HG02623 (cell line): ENCODE results near the gene PCNA.

Experiments used
- ATAC-seq: cut with Tn5 transposase; IDR thresholded peaks from one replicate; pipeline ENCODE4 v1.9.1; 2021; ENCODE audit warnings: moderate library complexity; ENCODE audit not compliant: unreplicated experiment

The PCNA gene

DNA sequence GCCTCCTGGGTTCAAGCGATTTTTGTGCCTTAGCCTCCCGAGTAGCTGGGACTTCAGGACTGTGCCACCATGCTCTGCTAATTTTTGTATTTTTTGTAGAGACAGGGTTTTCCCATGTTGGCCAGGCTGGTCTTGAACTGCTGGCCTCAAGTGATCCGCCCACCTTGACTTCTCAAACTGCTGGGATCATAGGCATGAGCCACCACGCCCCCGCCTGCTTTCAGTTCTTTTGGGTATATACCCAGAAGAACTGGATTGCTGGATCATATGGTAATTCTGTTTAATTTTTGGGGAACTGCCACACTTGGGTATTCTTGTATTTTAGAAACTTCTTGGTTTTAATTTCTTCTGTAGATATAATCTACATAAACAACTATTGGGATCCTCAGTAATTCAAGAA, 24.1 kb upstream of the PCNA start:
- ATAC-seq = no peak

- no peak for ATAC-seq
Observed at GRCh38 chr20:5141615-5142014, 21.9 kb upstream of the PCNA start.

- no peak for ATAC-seq
Observed at GRCh38 chr20:5140195-5140594, 20.4 kb upstream of the PCNA start.

DNA sequence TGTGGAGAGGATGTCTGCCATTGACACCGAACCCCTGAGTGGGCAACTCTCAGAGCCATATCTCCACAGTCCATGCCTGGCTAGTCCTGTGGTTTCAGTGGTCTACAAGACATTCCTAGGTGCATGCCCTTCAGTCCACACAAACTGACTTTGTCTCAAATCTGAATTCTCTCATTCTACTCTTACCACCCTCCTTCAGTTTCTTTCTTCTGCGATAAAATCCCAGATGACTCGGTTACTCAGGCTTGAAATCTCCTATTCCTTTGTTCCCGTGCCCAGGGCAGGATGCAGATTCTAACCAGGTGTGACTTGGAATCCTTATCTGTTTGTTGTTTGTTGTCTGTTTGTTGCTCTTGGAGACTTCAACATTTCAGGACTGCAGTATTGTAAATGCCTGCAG, 16.3 kb upstream of the PCNA start:
- ATAC-seq = no peak

DNA sequence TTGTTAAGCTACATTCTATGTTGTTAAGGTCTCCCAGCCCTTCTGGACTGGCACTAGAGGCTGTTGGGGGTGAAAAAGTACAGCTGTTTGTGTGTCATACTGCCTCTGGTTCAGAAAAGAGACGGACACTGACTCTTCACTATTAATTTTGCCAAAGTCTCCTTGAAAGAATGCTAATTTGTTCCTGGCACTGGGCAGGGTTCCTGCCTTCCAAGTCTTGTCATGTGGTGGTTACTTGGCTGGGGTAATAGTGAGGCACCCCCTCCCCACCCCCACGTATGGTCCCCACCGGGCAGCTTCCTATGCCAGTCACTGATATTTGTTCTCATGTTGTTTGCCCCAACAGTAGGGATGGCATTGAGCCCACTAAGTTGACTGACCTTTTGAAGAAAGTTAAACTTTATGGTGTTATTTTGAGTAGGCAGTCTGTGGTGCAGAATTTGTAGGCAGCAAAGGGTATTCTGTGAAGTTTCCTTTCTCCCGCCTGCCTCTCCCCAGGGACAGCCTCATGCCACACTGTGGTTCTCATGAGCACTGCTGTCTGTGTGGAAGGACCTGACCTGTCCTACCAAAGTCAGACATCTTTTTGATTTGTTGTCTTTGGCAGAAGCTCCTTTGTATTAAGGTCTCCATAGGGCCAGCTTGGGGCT, 15.7 kb upstream of the PCNA start:
- ATAC-seq = no peak

DNA sequence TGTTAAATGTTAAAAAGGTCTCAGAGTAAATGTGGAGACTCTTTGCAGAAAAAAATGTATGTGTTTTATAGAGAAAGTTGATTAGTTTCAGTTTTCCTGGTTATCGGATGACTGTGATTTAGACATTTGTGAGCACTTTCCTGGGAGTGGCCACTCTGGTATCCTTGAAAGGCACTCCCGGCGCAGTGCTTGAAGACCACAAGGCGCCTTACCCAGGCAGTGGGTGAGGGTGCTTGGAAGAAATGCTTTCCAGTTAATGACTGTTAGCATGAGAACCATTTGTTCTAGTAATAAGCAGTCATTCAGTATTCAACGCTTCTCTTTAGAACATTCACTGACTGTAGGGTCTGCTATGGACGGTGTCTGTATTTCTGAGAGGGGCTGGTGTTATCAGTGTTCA, 14.2 kb upstream of the PCNA start:
- ATAC-seq = no peak

DNA sequence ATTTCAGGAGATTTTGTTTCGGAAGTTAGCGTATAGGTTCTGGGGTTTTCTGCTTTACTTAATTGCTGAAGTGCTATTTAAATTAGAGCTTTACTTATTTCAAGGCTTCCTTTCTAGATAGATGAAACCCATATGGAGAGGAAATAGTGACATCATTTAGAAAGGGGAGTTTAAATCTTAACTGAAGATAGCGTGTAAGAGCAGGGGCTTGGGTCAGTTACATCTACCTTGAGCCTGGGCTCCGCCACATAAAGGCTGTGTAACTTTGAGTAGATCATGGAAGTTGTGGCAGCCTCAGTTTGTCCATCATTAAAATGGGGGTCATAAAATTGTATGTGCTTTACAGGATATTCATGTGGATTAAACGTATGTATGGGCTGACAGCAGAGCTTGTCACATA, 11.7 kb upstream of the PCNA start:
- ATAC-seq = no peak

DNA sequence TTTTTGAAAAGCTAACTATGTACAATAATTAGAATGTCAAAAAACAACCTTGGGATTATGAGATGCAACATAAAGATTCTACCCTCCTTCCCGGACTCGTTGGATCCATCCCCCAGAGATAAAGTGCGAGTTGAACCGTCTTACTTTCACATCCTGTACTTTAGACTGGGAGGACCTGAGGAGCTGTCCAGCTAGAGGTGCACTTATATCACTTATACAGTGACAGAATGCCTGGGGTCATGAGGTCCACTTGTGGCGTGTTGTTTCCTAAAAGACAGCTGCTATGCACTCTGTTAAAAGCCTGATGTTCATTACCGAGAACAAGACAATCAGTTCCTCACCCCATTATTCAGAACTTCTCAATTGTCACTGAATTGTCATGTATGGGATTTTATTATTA, 9.1 kb upstream of the PCNA start:
- no peak for ATAC-seq

DNA sequence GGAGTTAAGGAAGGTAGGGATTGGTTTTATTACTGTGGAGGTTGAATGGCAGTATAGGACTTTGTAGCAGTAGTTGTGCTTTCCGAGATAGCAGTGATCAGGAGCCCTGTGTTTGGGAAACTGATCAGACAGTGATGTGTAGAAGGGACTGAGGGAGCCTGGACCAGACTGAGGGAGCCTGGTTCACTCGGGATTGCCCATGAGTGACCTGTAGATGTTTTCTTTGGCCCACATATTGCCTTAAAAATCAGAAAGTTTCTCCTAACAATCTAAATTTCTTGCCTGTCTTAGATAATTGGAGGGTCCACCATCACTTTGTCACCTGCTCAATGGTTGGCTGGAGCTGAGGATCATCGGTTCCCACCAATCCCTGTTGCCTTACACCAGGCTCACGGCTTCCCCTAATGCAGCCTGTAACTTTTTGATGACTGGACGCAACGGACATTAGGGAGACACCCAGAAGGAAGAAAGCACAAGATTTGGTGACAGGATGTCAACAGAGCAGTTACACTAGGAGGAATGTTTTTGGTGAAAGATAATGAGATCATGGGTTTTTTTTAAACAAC, 8.2 kb upstream of the PCNA start:
- ATAC-seq = no peak

DNA sequence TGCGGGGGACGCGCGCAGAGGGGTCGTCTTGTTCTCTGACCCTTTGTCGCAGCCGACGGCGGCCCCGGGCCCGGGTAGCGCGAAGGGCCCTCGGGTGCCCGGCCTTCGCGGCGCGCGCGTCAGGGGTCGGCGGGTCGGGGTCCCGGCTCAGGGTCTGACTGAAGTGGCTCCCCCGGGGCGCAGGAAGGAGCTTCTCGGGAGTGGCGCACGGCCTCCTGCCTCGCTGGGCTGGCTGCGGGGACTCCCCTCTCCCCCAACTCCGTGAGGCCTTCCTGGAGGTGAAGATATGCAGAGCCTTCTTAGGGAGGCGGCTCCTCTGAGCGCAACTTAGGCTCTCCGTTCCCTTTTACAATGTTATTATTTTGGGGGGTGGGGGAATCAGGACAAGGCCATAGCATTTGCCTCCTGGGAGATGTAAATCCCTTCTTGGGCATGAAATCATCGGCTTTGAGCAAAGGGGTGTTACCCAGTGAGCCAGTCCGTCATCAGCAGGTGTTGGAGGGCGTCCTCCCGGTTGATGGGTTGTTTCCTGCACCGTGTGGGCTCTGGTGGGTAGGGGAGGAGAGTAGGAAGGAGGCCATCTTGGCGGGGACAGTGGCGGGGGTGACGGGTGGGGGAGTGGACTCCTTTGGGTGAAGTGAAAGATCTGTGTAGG, 7.6 kb upstream of the PCNA start:
- peak; percentile 25 for ATAC-seq

DNA sequence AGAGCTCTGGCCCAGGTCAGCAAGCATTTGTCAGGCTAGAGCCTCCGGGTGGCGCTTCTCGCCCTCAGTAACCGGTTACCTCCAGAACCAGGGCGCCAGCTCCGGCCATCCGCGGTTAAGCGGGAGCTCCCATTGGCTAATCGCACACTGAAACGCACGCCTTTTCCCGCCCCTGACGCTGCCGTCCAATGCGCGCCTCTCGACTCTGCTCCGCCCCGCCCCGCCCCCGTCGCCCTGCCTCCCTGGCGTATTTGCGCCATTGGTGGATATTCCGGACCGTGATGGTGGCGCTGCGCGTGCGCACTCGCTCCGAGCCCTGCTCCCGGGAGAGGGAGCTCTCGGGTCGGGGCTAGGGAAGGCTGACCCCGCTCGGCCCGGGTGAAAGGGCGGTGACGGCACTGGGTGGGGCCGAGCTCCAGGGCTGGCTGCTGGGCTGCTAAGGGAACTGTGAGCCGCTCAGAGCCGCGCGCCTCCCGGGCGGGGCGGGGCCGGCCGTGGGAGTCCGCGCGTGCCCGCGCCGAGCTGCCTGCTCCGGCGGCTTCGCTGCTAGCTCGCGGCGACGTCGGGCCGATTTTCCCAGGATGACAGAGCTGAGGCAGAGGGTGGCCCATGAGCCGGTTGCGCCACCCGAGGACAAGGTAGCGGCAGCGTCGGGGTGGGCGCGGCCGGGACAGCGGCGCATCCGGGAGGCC, 6.9 kb upstream of the PCNA start, which contains the start of gene CDS2:
CDS2 (plus strand) TSS at position 497 of the 692 bp plus-strand sequence; CDS start at position 582, 85 bp downstream.
- ATAC-seq = peak; percentile 88

DNA sequence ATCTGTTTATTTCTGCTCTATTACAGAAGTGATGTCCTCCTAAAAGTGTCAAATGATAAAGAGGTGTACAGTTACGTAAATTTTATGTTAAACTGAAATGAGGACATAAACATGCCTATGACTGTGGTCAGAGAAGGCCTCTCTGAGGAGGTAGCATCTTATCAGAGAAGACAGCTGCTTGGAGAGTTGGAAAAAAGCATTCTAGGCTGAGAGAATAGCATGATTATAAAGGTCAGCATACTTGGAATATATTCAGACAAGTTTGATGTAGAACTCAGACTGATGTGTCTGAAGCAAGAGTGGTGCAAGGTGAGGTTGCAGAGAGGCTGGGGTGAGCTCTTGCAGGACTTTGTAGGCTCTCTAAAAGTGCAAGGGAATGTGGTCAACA, 3.1 kb upstream of the PCNA start:
- no peak for ATAC-seq

DNA sequence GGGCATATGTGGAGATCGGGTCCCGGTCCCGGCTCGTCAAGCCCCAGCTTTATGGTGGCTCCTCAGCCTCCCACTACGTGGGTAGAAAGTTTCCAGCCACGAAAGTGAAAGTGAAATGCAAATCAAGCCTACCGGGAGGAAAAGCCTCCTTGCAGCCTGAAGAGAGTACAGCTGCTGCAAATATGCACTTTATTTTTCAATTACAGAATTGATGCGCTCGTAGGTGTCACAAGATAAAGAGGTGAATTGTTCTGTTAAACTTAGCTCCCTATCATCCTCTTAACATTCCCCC, 373 bp upstream of the PCNA start:
- no peak for ATAC-seq

DNA sequence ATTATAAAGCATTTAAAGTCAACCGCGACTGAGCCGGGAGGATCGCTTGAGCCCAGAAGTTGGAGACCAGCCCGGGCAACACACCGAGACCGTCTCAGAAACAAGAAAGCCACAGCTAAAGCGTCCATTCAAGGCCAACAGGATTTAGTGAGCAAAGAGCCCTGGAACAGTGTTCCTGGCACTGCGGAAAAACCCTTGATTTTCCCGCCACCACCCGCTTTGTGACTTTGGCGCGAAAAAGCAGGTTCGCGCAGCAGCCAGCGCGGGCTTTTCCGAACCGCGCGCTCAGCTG, 669 bp downstream of the PCNA start:
- ATAC-seq = no peak

GRCh38 chr20:5118220-5119142, 1.3 kb downstream of the PCNA start:
- no peak for ATAC-seq

GRCh38 chr20:5116875-5117274, 2.9 kb downstream of the PCNA start:
- no peak for ATAC-seq

DNA sequence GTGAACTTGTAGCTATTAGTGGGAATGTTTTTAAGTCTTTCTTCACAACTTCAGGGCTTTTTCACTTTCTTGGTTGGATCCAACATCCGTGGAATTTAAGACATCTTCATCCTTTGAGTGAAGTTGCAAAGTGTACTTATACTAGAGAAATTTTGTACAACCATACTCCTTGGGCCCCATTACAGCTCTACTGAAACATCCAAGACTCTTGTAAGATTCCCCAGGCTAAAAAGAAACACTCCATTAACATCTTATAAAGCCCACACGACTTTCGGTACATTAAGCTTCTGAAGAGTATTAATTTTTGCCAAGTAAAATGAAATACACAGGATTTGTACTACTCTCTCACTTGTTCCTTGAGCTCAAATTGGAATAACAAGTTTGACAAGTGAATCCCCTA, 5.4 kb downstream of the PCNA start:
- ATAC-seq = no peak

GRCh38 chr20:5113615-5113986, 6.2 kb downstream of the PCNA start:
- no peak for ATAC-seq

GRCh38 chr20:5109276-5109675, 10.5 kb downstream of the PCNA start:
- no peak for ATAC-seq

DNA sequence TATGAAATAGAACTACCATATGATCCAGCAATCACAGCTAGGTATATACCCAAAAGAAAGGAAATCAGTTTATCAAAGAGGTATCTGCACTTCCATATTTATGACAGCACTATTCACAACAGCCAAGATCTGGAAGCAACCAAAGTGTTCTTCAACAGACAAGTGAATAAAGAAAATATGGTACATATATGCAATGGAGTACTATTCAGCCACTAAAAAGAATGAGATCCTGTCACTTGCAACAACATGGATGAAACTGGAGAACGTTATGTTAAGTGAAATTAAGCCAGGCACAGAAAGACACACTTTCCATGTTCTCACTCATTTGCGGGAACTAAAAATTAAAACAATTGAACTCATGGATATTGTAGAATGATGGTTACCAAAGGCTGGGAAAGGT, 15.3 kb downstream of the PCNA start:
- ATAC-seq = no peak

- ATAC-seq = peak; percentile 45
Observed at GRCh38 chr20:5100684-5101347, 18.9 kb downstream of the PCNA start.
